ENCODE measurements around the gene HCK.

Gene HCK

DNA sequence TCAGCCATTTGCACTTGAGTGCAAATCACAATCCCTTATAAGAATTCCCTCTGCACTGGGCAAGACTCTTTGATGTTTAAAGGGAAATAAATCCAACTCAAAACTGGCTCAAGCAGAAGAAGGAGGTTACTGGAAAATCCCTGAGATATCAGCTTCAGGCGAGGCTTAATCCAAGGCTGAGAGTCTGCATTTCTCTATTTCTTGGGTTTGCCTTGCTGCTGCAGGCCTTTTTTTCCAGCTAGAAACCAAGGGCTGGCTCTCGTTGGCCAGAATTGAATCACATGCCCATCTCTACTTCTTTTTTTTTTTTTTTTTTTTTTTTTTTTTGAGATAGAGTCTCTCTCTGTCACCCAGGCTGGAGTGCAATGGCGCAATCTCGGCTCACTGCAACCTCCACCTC, 11.7 kb downstream of the HCK start:
- H3K4me3 ChIP-seq (ENCODE audit: low read length) = no peak overlapping the region
- no peak for TF ChIP-seq ZNF274 (IDR thresholded peaks at IDR 0.05; ENCODE audit: low read depth, low read length)

- TF ChIP-seq ZNF274 (IDR thresholded peaks at IDR 0.05; ENCODE audit: low read depth, low read length) = no peak
- H3K4me3 ChIP-seq (ENCODE audit: low read length) = no peak overlapping the region
Observed at GRCh38 chr20:32064667-32065066, 12.6 kb downstream of the HCK start.

GRCh38 chr20:32067234-32067821, 15.3 kb downstream of the HCK start:
- TF ChIP-seq ZNF274 (IDR thresholded peaks at IDR 0.05; ENCODE audit: low read depth, low read length) = no peak
- no peak overlapping the region for H3K4me3 ChIP-seq (ENCODE audit: low read length)

DNA sequence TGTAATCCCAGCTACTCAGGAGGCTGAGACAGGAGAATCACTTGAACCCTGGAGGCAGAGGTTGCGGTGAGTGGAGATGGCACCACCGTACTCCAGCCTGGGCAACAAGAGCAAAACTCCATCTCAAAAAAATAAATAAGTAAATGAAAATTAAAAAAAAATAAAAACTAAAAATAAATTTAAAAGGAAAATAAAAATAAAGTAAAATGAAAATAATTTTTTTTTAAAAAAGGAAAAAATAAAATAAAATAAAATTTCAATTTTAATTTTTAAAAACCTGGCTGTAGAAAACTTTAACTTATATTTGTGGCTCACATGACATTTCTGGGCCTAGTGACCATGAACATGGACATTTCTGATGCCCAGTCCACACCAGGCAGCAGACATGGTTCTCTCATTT, 16.1 kb downstream of the HCK start:
- no peak overlapping the region for H3K4me3 ChIP-seq (ENCODE audit: low read length)
- TF ChIP-seq ZNF274 (IDR thresholded peaks at IDR 0.05; ENCODE audit: low read depth, low read length) = no peak

DNA sequence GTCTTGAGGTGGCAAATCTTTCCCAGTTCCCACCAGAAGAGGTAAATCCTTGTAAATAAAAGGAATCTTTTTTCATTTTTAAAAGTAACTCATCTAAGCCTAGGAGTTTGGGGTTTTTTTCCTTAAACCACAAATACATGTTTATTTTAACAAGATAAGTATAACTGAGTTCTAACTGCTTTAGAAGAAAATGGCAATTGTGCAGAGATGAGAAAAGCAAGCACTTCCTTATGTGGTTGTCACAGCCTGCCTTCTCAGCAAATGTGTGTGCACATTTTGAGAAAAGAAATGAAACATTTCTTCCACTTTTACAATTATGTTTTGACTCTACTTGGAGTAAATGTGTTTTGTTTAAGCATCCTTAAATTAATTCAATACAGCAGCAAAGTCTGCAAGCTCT, 17.7 kb downstream of the HCK start:
- TF ChIP-seq ZNF274 (IDR thresholded peaks at IDR 0.05; ENCODE audit: low read depth, low read length) = no peak
- H3K4me3 ChIP-seq (ENCODE audit: low read length) = no peak overlapping the region

GRCh38 chr20:32070282-32070681, 18.2 kb downstream of the HCK start:
- H3K4me3 ChIP-seq (ENCODE audit: low read length) = no peak overlapping the region
- no peak for TF ChIP-seq ZNF274 (IDR thresholded peaks at IDR 0.05; ENCODE audit: low read depth, low read length)

GRCh38 chr20:32070690-32071213, 18.7 kb downstream of the HCK start:
- no peak for TF ChIP-seq ZNF274 (IDR thresholded peaks at IDR 0.05; ENCODE audit: low read depth, low read length)
- no peak overlapping the region for H3K4me3 ChIP-seq (ENCODE audit: low read length)

- no peak overlapping the region for H3K4me3 ChIP-seq (ENCODE audit: low read length)
- TF ChIP-seq ZNF274 (IDR thresholded peaks at IDR 0.05; ENCODE audit: low read depth, low read length) = no peak
Observed at GRCh38 chr20:32071395-32072167, 19.5 kb downstream of the HCK start.

DNA sequence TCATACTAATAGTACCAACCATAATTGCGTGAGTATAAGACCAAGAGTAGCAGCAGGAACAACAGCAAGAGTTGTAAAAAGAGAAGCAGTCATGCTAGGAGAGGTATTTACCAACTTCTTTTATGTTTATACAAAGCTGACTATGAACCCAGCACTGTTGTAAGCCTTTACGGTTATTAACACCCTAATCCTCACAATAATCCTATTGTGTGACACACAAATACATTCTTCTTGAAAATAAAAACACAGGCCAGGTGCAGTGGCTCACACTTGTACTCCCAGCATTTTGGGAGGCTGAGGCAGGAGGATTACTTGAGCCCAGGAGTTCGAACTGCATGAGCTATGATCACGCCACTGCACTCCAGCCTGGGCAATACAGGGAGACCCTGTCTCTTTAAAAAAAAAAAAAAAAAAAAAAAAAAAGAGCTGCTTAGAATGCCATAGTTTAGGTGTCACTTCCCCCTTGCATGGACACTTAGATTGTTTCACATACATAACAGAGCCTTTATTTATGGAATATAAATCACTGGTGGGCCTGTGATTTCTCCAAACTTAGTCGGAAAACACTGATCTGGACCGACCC, 20.2 kb downstream of the HCK start:
- no peak for TF ChIP-seq ZNF274 (IDR thresholded peaks at IDR 0.05; ENCODE audit: low read depth, low read length)
- no peak overlapping the region for H3K4me3 ChIP-seq (ENCODE audit: low read length)

DNA sequence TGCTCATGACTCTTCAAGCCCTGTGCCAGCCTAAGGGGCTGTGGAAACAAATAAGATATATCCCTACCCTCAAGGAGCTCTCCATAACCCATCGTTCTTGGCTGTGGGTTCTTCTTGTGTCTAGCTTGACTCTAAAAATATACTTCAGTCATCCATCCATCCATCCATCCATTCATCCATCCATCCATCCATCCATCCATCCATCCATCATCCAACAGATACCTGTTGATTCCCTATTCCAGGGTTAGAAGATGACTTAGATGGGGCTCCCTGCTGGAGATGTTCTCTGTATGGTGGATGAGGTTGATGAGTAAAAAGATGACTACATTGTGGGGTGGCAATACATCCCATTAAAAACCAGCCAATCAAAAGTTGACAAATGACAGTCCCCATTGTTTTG, 23.5 kb downstream of the HCK start:
- no peak overlapping the region for H3K4me3 ChIP-seq (ENCODE audit: low read length)
- no peak for TF ChIP-seq ZNF274 (IDR thresholded peaks at IDR 0.05; ENCODE audit: low read depth, low read length)

DNA sequence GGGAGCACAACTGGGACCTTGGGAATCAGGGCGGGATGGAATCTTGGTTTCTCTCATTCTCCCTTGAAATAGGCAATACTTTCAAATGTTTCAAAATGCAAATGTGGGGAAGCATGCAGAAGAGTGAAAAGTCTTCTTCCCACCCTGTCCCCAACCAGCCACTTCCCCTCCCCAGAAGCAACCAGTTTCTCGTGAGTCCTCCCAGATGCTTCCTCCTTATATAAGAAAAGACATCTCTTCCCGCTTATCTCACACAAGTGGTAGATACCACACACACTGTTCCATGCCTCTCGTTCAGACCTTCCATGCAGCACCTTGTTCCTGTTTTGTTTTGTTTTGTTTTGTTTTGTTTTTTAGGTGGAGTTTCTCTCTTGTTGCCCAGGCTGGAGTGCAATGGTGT, 25.1 kb downstream of the HCK start:
- no peak overlapping the region for H3K4me3 ChIP-seq (ENCODE audit: low read length)
- TF ChIP-seq ZNF274 (IDR thresholded peaks at IDR 0.05; ENCODE audit: low read depth, low read length) = no peak

DNA sequence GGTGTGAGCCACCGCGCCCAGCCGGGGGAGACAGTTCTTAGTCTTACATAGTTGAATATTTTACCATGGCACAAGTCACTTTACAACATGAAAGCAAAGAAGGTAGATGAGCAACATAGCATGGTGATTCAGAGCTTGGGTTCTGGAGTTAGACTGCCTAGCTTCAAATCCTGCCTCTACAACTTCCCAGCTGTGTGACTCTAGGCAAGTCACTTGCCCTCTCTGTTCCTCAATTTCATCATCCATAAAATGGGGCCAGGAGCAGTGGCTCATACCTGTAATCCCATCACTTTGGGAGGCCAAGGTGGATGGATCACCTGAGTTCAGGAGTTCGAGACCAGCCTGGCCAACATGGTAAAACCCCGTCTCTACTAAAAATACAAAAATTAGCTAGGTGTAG, 26.3 kb downstream of the HCK start:
- no peak for TF ChIP-seq ZNF274 (IDR thresholded peaks at IDR 0.05; ENCODE audit: low read depth, low read length)
- H3K4me3 ChIP-seq (ENCODE audit: low read length) = no peak overlapping the region

- no peak for TF ChIP-seq ZNF274 (IDR thresholded peaks at IDR 0.05; ENCODE audit: low read depth, low read length)
- H3K4me3 ChIP-seq (ENCODE audit: low read length) = no peak overlapping the region
Observed at GRCh38 chr20:32078791-32079190, 26.7 kb downstream of the HCK start.

GRCh38 chr20:32079655-32080109, 27.6 kb downstream of the HCK start:
- no peak for TF ChIP-seq ZNF274 (IDR thresholded peaks at IDR 0.05; ENCODE audit: low read depth, low read length)
- no peak overlapping the region for H3K4me3 ChIP-seq (ENCODE audit: low read length)

DNA sequence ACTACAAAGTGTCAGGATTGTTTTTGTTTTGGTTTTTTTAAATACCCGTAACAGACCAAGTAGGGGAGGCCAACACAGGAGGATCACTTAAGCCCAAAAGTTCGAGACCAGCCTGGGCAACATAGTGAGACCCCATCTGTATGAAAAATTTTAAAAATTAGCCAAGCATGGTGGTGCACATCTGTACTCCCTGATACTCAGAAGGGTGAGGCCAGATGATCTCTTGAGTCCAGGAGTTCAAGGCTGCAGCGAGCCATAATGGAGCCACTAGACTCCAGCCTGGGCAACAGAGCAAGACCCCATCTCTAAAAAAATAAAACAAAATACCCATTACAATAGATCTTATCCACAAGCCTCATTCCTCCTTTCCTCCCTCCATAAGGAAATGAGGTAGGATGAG, 28.7 kb downstream of the HCK start:
- H3K4me3 ChIP-seq (ENCODE audit: low read length) = no peak overlapping the region
- no peak for TF ChIP-seq ZNF274 (IDR thresholded peaks at IDR 0.05; ENCODE audit: low read depth, low read length)

All from GM08714 (cell line).